ENCODE data around the gene MLX.

Gene MLX, protein sequence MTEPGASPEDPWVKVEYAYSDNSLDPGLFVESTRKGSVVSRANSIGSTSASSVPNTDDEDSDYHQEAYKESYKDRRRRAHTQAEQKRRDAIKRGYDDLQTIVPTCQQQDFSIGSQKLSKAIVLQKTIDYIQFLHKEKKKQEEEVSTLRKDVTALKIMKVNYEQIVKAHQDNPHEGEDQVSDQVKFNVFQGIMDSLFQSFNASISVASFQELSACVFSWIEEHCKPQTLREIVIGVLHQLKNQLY

DNA sequence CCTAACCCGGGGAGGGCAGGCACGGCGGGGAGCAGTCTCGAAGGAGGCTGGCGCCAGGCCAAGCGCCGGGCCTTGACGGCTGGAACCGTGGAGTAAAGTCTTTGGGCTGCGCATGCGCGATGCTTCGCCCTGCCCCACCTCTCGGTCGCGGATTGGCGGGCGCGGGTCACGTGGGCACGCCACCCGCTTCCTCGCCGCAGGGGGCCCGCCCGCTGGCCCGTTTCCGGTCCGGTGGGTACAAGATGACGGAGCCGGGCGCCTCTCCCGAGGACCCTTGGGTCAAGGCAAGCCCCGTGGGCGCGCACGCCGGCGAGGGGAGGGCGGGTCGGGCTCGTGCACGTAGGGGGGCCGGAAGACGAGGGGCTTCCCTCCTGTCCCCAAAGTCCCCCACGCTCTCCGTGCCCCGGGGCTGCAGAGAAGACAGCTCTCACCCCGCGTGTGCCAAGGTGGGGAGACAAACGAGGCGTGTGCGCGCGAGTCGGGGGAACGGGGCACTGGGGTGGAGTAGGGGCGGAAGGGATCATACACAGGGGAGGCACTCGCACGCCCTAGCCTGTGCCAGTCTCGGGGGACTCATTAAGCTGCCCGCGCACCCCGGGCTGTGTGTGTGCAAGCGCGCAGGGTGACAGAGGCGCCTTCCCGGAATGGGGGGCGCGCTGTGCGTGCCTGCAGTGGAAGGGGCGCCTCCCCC is at the start of gene MLX:
Gene MLX, plus strand, starts transcription at position 218 of the 691 bp plus-strand sequence. Its CDS starts 25 bp downstream, at position 243.
- DNase-seq (ENCODE audit: low read depth in 1 of 2, low spot score in 1 of 2), result peak; percentile 82 to 90

DNA sequence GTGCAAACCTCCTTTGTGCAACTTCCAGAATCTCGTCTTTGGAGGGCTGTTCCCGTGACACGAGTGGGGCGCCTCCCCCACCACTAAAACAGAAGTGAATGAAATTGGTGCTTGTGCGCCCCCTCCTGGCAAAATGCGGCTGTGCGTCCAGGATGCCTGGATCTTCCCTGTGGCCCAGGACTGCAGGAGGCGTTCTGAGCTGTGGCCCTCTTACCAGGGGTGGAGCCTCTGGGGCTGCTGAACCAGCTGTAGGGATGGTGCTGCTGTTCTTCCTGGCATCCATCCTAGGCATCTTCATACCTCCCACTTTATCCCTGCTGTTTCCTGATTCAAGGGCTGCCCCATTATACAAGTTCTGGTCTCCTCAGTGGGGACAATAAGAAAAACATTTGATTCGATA is 49.4 kb upstream of the MLX start:
- DNase-seq (ENCODE audit: low read depth in 1 of 2, low spot score in 1 of 2), result peak; percentile 60 to 71

DNA sequence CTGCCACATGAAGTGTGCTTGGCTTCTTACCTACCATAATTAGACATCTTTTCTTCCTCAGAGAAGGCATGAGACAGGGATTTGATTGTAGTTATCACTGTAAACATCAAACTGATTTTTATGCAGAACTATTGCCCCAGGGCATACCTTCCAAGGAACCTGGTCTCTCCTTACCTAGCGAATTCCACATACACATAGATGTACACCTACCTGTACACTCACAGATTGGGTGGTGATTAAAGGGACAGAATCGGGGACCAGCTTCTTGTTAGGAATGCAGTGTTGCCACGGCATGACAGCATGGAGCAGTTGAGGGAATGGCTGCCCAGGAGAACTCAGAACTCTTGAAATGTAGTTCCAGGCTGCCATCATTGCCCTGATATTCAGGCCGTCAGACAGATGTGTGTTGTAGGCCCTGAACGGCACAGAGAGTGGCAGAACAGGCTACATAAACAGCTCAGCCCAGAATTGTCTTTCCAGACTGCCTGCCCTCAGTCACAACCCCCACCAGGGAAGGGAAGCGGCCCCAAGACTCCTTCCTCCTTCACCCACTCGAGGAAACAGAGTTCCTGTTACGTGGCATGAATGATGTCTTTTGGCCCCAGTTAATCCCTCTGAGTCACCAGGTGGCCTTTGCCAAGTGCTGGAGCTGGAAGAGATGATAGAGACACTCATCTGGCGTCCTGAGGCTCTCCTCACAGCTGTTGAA is 48.7 kb upstream of the MLX start:
- no peak for DNase-seq (ENCODE audit: low read depth in 1 of 2, low spot score in 1 of 2)

DNA sequence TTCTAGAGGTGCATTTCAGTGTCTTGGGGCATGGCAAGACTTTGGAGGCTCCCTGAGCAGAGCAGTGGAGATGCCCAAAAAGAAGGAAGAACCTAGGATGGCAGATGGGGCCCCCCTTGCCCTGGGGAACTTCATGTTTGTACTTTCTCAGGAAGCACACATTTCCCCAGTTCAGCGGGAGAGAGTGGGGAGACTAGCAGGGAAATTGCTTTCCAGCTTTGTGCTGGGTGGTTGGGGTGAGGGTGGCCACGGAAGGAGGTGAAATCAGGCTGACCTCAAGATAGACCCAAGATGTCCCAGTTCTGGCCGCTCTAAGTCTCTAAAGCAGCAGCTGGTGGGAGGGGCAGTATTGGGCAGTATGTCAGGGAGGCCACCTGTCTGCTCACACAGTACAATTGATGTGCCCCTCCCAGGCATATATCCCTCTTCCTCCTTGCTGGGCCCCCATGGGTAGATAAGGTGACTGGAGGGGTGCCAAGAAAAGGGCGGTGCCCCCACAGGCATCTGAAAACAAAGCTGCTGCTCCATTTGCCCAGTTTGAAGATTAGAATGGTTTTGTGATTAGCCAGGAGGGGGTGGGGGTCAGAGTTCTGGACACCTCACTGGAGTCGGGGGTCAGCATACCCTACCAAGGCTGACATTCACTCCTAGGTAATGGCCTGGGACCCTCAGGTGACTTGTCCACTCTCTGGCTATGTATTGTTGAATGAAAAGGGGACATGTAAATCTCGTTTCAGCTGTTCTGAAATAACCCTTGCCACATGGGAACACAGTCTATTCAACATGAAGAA is 48.0 kb upstream of the MLX start:
- no peak for DNase-seq (ENCODE audit: low read depth in 1 of 2, low spot score in 1 of 2)

DNA sequence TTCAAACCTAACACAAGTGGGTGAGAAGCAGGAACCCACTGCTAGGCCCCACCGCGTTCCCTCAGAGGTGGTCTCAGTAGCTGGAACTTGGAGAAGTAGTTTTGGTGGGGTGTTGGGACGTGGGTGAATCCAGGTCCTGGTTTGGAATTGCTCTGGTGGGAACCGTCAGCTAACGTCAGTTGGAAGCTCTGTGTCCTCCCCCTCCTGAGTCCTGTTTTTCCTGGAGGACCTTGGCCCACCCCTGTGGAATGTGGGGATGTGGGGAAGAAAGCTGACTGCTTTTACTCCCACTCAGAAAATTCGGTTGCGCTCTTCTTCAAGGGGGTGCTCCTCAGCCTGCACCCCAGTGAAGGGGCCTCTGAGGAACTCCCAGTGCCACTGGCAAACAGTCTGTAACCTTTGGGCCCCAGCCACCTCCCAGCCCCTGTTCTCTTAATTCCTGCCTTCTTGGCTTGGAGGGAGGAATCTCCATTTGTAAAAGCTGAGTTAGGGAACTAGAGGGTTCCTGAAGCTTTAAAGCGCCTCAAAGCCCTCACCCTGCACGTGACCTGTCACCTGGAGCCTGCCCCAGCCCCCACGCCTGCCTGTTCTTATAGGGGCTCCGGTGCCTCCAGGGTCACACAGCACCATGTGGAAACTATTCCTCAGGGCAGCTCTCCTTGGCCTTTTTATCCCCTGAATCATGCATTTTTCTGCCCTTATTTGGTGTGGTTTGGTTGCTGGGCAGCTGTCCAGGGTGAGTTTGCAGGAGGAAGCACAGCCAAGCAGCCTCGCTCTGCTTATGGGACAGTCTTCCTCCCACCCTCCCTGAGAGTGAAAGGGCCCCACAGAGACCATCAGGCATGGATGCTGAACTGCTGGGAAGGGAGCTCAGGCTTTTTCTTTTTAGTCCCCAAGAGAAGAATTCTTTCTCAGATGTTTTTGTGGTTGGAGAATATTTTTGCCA is 47.1 kb upstream of the MLX start:
- no peak for DNase-seq (ENCODE audit: low read depth in 1 of 2, low spot score in 1 of 2)

DNA sequence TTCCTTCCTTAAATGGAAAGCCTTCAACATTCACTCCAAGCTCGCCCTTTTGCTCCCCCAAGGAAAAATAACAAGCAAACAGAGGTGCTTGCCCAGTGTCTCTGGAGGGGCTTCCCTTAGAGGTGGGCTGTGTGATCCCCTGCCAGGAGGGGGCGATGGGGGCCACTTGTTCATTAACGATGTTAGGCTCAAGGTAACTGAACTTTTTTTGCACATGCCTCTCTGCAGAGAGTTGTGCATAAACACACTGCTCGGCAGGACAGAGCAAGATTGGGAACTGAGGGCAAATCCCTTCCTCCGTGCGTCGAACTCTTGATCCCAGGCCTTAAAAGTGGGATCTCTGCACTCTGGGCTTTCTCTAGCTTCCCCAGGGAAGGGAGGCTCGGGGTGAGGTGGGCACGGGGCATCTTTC is 46.4 kb upstream of the MLX start:
- no peak for DNase-seq (ENCODE audit: low read depth in 1 of 2, low spot score in 1 of 2)

DNA sequence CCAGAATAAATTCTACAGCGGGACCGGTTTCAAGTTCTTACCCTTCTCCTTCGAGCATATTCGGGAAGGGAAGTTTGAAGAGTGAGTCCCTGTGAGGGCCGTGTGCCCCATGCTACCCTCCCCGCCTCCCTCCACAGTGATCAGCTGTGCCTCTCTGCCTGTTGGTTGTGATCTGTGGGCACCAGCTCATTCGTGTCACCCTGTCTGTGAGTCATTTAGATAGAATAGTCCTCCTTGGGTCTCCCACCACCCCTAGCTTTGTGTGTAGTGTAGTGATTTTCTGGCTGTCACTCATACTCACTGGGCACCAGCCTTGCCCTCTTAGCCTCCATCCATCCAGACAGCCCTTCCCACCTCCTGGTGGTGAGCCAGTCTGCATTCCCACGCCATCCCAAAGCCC is 45.9 kb upstream of the MLX start:
- no peak for DNase-seq (ENCODE audit: low read depth in 1 of 2, low spot score in 1 of 2)

DNA sequence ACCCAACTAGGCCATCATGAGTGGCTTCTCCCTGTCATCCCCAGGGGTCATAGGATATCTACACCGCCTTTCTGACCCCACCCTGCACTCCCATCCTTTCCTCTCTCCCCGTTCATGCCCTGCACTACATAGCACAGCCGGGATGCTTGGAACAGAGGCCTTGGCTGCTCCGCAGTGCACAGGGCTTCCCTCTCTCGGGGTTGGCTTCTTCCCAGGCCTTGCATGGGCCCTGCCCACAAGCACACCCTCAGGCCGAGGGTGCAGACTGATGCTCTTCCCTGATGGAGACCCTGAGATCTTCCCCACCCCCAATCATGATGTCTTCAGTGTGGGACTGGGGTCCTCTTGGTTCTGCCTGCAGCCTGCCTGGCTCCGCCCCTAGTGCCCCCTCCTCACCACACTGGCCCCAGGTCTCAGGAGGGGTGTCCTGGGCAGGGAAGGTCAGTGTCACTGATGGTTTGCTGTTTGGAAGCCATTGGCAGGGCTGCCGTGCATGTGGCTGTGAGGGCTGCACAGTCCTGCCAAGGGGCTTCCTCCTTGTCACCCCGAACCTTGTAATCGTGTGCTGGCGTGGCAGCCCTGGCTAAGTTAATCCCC is 45.1 kb upstream of the MLX start:
- DNase-seq (ENCODE audit: low read depth in 1 of 2, low spot score in 1 of 2), result no peak

DNA sequence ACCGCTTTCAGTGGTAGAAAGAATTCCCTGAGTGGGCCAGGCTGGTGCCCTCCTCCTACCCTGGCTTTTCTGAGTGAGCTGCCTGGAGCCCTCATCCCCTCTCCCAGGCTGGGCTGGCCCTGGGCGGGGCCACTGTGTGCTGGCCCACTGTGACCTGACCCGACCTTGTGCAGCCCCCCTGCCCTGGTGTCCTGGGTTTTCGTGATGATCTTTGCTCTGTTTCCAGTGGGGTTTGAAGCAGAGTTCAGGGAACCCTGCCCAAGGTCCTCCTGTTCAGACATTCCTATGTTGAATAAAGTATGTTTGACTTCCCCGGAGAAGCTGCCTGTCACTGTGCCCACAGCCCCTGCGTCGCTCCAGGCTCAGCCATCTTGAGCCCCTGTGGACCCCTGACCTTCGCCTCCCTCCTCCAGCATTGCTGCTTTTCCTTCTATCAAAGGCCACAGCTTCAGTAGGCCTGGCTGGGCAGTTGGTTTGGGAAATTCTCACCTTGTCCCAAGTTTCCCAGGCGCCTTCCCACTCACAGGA is 44.6 kb upstream of the MLX start:
- no peak for DNase-seq (ENCODE audit: low read depth in 1 of 2, low spot score in 1 of 2)

DNA sequence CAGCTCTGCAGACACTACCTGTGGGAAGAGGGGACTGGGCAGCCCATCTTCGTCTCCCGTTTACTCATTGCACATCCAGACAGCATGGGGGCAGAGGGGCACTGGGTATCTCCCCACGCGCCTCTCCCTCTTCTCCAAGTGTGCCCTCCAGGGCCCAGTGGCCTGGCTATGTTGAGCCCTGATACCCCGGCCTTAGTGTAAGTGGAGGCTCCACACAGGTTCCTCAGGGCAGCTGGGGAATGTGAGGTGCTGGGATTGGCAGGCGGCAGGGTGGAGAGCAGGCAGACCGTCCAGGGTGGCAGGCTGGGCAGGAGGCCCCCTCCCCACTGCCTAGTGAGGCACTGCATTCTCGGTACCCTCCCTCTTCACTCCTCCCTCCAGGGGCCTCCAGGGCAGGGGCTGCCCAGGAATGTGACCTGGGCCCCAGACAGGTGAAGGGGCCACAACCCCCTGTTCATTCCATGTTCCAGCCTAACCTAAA is 44.1 kb upstream of the MLX start:
- DNase-seq (ENCODE audit: low read depth in 1 of 2, low spot score in 1 of 2), result no peak

DNA sequence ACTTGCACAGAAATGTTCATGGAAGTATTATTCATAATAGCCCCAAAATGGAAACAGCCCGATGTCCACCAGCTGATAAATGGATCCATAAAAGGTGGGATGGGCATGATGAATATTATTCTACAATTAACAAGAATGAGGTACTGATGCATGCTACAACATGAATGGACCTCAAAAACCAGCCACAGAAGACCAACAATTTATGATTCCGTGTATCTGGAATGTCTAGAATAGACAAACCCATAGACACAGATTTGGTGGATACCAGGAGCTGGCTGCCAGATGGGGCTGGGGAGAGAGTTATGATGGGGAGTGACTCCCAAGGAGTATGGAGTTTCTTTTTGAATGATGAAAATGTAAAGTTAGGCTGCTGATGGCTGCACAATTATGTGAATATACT is 41.7 kb upstream of the MLX start:
- DNase-seq (ENCODE audit: low read depth in 1 of 2, low spot score in 1 of 2), result no peak

DNA sequence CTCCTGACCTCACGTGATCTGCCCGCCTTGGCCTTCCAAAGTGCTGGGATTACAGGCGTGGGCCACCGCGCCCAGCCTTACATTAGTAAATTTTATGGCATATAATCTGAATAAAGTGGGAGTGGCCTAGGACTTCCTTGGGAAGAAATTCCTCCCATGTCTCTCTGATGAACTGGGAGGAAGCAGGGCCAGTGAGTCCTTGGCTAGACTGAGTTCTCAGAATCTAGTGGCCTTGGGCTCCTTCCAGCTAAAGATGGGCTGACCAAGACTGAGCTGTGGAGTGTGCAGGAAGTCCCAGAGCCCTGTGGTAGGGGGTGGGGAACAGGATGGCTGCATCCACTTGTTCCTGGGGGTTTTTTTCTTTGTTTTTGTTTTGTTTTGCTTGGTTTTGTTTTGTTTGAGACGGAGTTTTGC is 40.9 kb upstream of the MLX start:
- no peak for DNase-seq (ENCODE audit: low read depth in 1 of 2, low spot score in 1 of 2)

DNA sequence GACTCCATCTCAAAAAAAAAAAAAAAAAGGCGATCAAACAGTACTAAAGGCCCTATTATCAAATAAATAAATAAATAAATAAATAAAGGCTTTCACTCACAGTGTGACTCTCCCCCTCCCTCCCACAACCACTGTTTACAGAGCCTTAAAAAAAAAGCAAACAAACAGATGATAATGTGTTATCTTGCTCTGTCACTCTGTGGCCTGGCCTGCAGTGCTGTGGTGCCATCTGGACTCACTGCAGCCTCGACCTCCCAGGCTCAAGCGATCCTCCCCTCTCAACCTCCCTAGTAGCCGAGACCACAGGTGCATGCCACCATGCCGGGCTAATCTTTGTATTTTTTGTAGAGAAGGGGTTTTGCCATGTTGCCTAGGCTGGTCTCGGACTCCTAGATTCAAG is 39.0 kb upstream of the MLX start:
- DNase-seq (ENCODE audit: low read depth in 1 of 2, low spot score in 1 of 2), result no peak

DNA sequence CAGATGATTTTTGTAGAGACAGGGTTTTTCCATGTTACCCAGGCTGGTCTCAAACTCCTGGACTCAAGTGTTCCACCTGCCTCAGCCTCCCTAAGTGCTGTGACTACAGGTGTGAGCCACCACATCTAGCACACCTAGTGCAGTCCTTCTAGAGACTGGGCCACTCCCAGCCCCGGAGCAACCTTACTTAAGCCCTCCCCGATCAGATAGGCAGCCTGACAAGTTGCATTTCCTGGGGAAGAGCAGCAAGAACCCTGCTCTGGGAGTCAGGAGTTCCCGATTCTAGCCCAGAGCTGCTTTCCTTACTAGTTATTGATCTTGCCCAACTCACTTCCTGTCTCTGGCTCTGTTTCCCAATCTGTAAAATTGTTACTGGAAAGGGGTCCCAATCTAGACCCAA is 37.8 kb upstream of the MLX start:
- no peak for DNase-seq (ENCODE audit: low read depth in 1 of 2, low spot score in 1 of 2)

DNA sequence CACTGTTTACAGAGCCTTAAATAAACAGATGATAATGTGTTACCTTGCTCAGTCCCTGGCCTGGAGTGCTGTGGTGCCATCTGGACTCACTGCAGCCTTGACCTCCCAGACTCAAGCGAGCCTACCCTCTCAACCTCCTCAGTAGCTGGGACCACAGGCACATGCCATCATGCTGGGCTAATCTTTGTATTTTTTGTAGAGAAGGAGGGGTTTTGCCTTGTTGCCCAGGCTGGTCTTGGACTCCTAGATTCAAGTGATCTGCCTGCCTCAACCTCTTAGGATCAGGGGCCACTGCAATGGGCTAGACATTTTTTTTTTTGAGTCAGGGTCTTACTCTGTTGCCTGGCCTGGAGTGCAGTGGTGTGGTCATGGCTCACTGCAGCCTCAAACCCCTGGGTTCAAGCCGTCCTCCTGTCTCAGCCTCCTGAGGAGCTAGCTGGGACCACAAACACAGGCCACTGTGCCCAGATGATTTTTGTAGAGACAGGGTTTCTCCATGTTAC is 35.9 kb upstream of the MLX start:
- no peak for DNase-seq (ENCODE audit: low read depth in 1 of 2, low spot score in 1 of 2)

DNA sequence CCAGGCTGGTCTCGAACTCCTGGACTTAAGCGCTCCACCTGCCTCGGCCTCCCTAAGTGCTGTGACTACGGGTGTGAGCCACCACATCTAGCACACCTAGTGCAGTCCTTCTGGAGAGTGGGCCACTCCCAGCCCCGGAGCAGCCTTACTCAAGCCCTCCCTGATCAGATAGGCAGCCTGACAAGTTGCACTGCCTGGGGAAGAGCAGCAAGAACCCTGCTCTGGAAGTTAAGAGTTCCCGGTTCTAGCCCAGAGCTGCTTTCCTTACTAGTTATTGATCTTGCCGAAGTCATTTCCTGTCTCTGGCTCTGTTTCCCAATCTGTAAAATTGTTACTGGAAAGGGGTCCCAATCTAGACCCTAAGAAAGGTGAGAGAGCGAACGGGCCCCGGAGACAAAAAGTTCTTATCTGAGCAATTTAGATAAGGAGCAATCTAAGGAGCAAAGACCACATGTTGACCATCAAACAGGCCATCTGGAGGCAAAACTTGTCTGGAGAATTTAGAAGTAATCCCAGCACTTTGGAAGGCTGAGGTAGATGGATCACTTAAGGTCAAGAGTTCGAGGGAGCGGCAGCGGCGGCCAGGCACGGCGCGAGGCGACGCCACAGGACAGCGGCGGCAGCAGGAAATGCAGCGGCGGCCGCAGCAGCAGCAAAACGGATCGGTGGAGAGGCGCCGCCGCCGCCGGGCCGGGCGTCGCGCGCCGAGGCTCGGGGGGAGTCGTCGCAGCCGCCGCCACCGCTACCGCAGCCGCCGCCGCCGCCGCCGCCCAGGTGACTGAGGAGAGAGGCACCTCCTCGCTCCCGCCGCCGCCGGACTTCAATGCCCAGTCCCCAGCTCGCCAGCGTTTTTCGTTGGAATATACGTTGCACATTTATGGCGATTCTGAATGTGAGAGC is 35.2 kb upstream of the MLX start:
- peak in 1 of 2 donors; percentile 37 for DNase-seq (ENCODE audit: low read depth in 1 of 2, low spot score in 1 of 2)

DNA sequence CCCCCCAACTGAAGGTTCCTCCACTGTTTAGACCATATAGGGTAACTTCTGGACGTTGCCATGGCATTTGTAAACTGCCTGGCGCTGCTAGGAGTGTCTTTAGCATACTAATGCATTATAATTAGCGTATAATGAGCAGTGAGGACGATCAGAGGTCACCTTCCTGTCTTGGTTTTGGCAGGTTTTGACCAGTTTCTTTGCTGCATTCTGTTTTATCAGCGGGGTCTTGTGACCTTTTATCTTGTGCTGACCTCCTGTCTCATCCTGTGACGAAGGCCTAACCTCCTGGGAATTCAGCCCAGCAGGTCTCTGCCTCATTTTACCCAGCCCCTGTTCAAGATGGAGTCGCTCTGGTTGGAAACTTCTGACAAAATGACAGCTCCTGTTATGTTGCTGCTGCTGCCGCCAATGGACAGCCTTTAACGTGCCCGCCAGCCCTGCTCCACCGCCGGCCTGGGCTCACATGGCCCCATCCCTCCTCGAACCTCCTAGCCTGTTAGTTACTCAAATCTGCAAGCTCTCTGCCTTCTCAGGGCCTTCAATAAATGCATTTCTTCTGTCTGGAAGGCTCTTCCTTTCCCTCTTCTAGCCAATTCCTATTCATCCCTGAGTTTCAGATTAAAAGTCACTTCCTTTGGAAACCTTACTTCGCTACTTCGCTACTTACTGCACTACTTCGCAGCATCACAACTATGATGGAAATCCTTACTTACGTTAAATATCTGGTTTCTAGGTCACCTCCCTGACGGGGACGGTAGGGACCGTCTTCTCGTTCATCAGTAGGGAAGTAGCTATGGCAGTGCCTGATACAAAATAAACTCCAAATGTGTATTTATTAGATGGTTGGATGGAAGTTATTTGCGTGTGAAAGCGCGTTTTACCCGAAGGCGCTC is 31.5 kb upstream of the MLX start:
- DNase-seq (ENCODE audit: low read depth in 1 of 2, low spot score in 1 of 2), result no peak

DNA sequence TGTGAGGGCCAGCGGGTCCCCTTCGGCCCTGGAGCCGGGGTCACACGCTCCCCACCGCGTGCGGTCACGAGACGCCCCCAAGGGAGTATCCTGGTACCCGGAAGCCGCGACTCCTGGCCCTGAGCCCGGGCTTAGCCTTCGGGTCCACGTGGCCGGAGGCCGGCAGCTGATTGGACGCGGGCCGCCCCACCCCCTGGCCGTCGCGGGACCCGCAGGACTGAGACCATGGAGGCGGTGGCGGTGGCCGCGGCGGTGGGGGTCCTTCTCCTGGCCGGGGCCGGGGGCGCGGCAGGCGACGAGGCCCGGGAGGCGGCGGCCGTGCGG is 30.9 kb upstream of the MLX start, which contains the start of gene NAGLU:
Gene NAGLU, plus strand, starts transcription at position 194 of the 324 bp plus-strand sequence. Its CDS starts 32 bp downstream, at position 226.
- DNase-seq (ENCODE audit: low read depth in 1 of 2, low spot score in 1 of 2), result peak; percentile 69 to 75
